Activated CD8-positive, alpha-beta memory T cell treated with anti-CD3 and anti-CD28 coated beads, Interleukin-2, amount 10 ng/mL, durations not matched to agents 7 days and 5 days (primary cell): Measurements from ENCODE around the gene PDE11A. TPM values are rescaled to one million over a fixed set of nuclear protein-coding genes. Genes with fewer than 3 reads are reported as not detected.

Source experiments
- ATAC-seq: fragments of 150-1000 bp; cut with Tn5 transposase; one replicate; pipeline ENCODE4 v1.10.0; 2021; ENCODE audit warnings: moderate library complexity
- CTCF ChIA-PET: fragments of 350-600 bp; sonication (Branson Sonifier 250); formaldehyde crosslinking; loops from one replicate; lab custom pipeline; 2021; ENCODE audit warnings: antibody characterized with exemption; lab: Charles Lee
- DNase-seq: peaks from one replicate; pipeline ENCODE4 v3.0.0-alpha.2; 2020
- H3K27ac Mint-ChIP-seq: one replicate; pipeline ENCODE4 v1.8.0; 2021; ENCODE audit warnings: mild to moderate bottlenecking, mixed read lengths
- H3K27me3 Mint-ChIP-seq: one replicate; pipeline ENCODE4 v1.8.0; 2021; ENCODE audit warnings: mixed read lengths
- H3K36me3 Mint-ChIP-seq: one replicate; pipeline ENCODE4 v1.8.0; 2021; ENCODE audit warnings: mild to moderate bottlenecking, mixed read lengths
- H3K4me1 Mint-ChIP-seq: one replicate; pipeline ENCODE4 v1.8.0; 2021; ENCODE audit warnings: mixed read lengths
- H3K4me3 Mint-ChIP-seq: one replicate; pipeline ENCODE4 v1.8.0; 2021; ENCODE audit warnings: mild to moderate bottlenecking, moderate library complexity, mixed read lengths
- H3K9me3 Mint-ChIP-seq: one replicate; pipeline ENCODE4 v1.8.0; 2022; ENCODE audit warnings: low read depth, mixed read lengths
- total RNA-seq, 2 experiments: library from RNA; stranded (reverse); gene quantifications; one replicate each; pipeline ENCODE4 v1.2.3, GENCODE V29; 2021

The PDE11A gene
- total RNA-seq, 2 experiments from 2014 or later = not detected

GRCh38 chr2:177662895-177663294, 409.7 kb downstream of the PDE11A start:
- Mint-ChIP-seq H3K36me3 (no peaks in the 10 kb centered on the region), H3K4me1 (peaks cover 10% of the 10 kb centered on the region), H3K27me3 (peaks cover 18% of the 10 kb centered on the region), H3K27ac (no peak overlapping the region), H3K4me3 (no peak overlapping the region), H3K9me3 (no peaks in the 10 kb centered on the region)
- no peak for DNase-seq
- ATAC-seq = no peak
- CTCF ChIA-PET = interaction anchor here (0.6 kb wide), 1 partner anchor 193 kb away, joined by 3 read pairs; no protein-coding TSS in a partner anchor

- Mint-ChIP-seq H3K36me3 (no peaks in the 10 kb centered on the region), H3K4me1 (peaks cover 2% of the 10 kb centered on the region), H3K27ac (no peak overlapping the region), H3K9me3 (no peaks in the 10 kb centered on the region), H3K4me3 (no peak overlapping the region), H3K27me3 (peaks cover 30% of the 10 kb centered on the region)
- ATAC-seq (no peak), DNase-seq (no peak)
- CTCF ChIA-PET = no interaction called here
Observed at GRCh38 chr2:177660742-177661141, 411.8 kb downstream of the PDE11A start.

GRCh38 chr2:177658309-177658708, 414.3 kb downstream of the PDE11A start:
- peaks cover 2% of the 10 kb centered on the region for H3K4me1 Mint-ChIP-seq

GRCh38 chr2:177651833-177652232, 420.7 kb downstream of the PDE11A start:
- DNase-seq = no peak
- H3K36me3 Mint-ChIP-seq = no peaks in the 10 kb centered on the region
- peaks cover 36% of the 10 kb centered on the region for H3K27me3 Mint-ChIP-seq
- H3K4me3 Mint-ChIP-seq = no peak overlapping the region
- ATAC-seq = no peak
- no peaks in the 10 kb centered on the region for H3K4me1 Mint-ChIP-seq
- H3K9me3 Mint-ChIP-seq = no peaks in the 10 kb centered on the region
- CTCF ChIA-PET = no interaction called here
- no peak overlapping the region for H3K27ac Mint-ChIP-seq

More at GRCh38 chr2:177658309-177658708, 414.3 kb downstream of the PDE11A start:
- no peak for DNase-seq
- H3K27me3 Mint-ChIP-seq = peaks cover 36% of the 10 kb centered on the region
- no peaks in the 10 kb centered on the region for H3K9me3 Mint-ChIP-seq
- CTCF ChIA-PET = no interaction called here
- no peak overlapping the region for H3K4me3 Mint-ChIP-seq
- ATAC-seq = no peak
- H3K36me3 Mint-ChIP-seq = no peaks in the 10 kb centered on the region
- no peak overlapping the region for H3K27ac Mint-ChIP-seq

- no peak overlapping the region for H3K27ac Mint-ChIP-seq
- CTCF ChIA-PET = no interaction called here
- no peaks in the 10 kb centered on the region for H3K36me3 Mint-ChIP-seq
- H3K4me3 Mint-ChIP-seq = no peak overlapping the region
- ATAC-seq (no peak), DNase-seq (no peak)
- H3K27me3 Mint-ChIP-seq = peaks cover 32% of the 10 kb centered on the region
- H3K4me1 Mint-ChIP-seq = no peaks in the 10 kb centered on the region
- no peaks in the 10 kb centered on the region for H3K9me3 Mint-ChIP-seq
Observed at GRCh38 chr2:177649568-177650518, 422.7 kb downstream of the PDE11A start.

GRCh38 chr2:177646791-177647190, 425.8 kb downstream of the PDE11A start:
- ATAC-seq (no peak), DNase-seq (no peak)
- Mint-ChIP-seq H3K9me3 (no peaks in the 10 kb centered on the region), H3K4me3 (no peak overlapping the region), H3K36me3 (no peaks in the 10 kb centered on the region), H3K27me3 (peaks cover 24% of the 10 kb centered on the region), H3K4me1 (no peaks in the 10 kb centered on the region), H3K27ac (no peak overlapping the region)
- CTCF ChIA-PET = no interaction called here

- Mint-ChIP-seq H3K27ac (no peak overlapping the region), H3K27me3 (peaks cover 22% of the 10 kb centered on the region), H3K9me3 (no peaks in the 10 kb centered on the region), H3K36me3 (no peaks in the 10 kb centered on the region), H3K4me3 (no peak overlapping the region), H3K4me1 (no peaks in the 10 kb centered on the region)
- no peak for ATAC-seq
- DNase-seq = no peak
- CTCF ChIA-PET = no interaction called here
Observed at GRCh38 chr2:177646241-177646640, 426.3 kb downstream of the PDE11A start.

GRCh38 chr2:177641331-177641730, 431.2 kb downstream of the PDE11A start:
- H3K4me3 Mint-ChIP-seq = no peak overlapping the region
- H3K4me1 Mint-ChIP-seq = no peaks in the 10 kb centered on the region
- no peaks in the 10 kb centered on the region for H3K9me3 Mint-ChIP-seq
- H3K36me3 Mint-ChIP-seq = no peaks in the 10 kb centered on the region
- ATAC-seq (no peak), DNase-seq (no peak)
- H3K27me3 Mint-ChIP-seq = peaks cover 11% of the 10 kb centered on the region
- H3K27ac Mint-ChIP-seq = no peak overlapping the region
- CTCF ChIA-PET = interaction anchor here (1.7 kb wide), 1 partner anchor 11 kb away, joined by 4 read pairs; no protein-coding TSS in a partner anchor

GRCh38 chr2:177640423-177640822, 432.2 kb downstream of the PDE11A start:
- H3K27ac Mint-ChIP-seq = no peak overlapping the region
- no peak overlapping the region for H3K4me3 Mint-ChIP-seq
- DNase-seq = no peak
- CTCF ChIA-PET = no interaction called here
- H3K9me3 Mint-ChIP-seq = no peaks in the 10 kb centered on the region
- no peaks in the 10 kb centered on the region for H3K36me3 Mint-ChIP-seq
- H3K4me1 Mint-ChIP-seq = no peaks in the 10 kb centered on the region
- H3K27me3 Mint-ChIP-seq = peaks cover 11% of the 10 kb centered on the region
- no peak for ATAC-seq

- Mint-ChIP-seq H3K27me3 (peaks cover 15% of the 10 kb centered on the region), H3K9me3 (no peaks in the 10 kb centered on the region), H3K27ac (no peak overlapping the region), H3K4me3 (no peak overlapping the region), H3K36me3 (no peaks in the 10 kb centered on the region), H3K4me1 (no peaks in the 10 kb centered on the region)
- no peak for ATAC-seq
- no peak for DNase-seq
- CTCF ChIA-PET = no interaction called here
Observed at GRCh38 chr2:177639262-177639914, 433.2 kb downstream of the PDE11A start.

- CTCF ChIA-PET = no interaction called here
- Mint-ChIP-seq H3K27me3 (peaks cover 19% of the 10 kb centered on the region), H3K36me3 (no peaks in the 10 kb centered on the region), H3K4me3 (no peak overlapping the region), H3K4me1 (no peaks in the 10 kb centered on the region), H3K27ac (no peak overlapping the region), H3K9me3 (no peaks in the 10 kb centered on the region)
- DNase-seq (no peak), ATAC-seq (no peak)
Observed at GRCh38 chr2:177638507-177638906, 434.1 kb downstream of the PDE11A start.

GRCh38 chr2:177636672-177637071, 435.9 kb downstream of the PDE11A start:
- Mint-ChIP-seq H3K9me3 (no peaks in the 10 kb centered on the region), H3K36me3 (no peaks in the 10 kb centered on the region), H3K27me3 (peaks cover 10% of the 10 kb centered on the region), H3K4me1 (no peaks in the 10 kb centered on the region), H3K4me3 (no peak overlapping the region), H3K27ac (no peak overlapping the region)
- DNase-seq = no peak
- CTCF ChIA-PET = no interaction called here
- ATAC-seq = no peak

- Mint-ChIP-seq H3K4me1 (no peaks in the 10 kb centered on the region), H3K4me3 (no peak overlapping the region), H3K27me3 (peaks cover 10% of the 10 kb centered on the region), H3K9me3 (no peaks in the 10 kb centered on the region), H3K27ac (no peak overlapping the region), H3K36me3 (no peaks in the 10 kb centered on the region)
- DNase-seq = no peak
- CTCF ChIA-PET = no interaction called here
- no peak for ATAC-seq
Observed at GRCh38 chr2:177635696-177636095, 436.9 kb downstream of the PDE11A start.

- H3K9me3 Mint-ChIP-seq = no peaks in the 10 kb centered on the region
- H3K4me3 Mint-ChIP-seq = no peak overlapping the region
- no peak for ATAC-seq
- CTCF ChIA-PET = no interaction called here
- no peaks in the 10 kb centered on the region for H3K36me3 Mint-ChIP-seq
- peaks cover 3% of the 10 kb centered on the region for H3K4me1 Mint-ChIP-seq
- H3K27ac Mint-ChIP-seq = no peak overlapping the region
- H3K27me3 Mint-ChIP-seq = peaks cover 13% of the 10 kb centered on the region
- no peak for DNase-seq
Observed at GRCh38 chr2:177633910-177634294, 438.7 kb downstream of the PDE11A start.
